HG03469 (cell line): ENCODE measurements around the gene OR4C12.
"Not testable (repeated sequence)": the region's sequence is repeated elsewhere in the genome, so short reads cannot be mapped to it uniquely, and the experiment has no call there.

Experiments
- ATAC-seq: cut with Tn5 transposase; IDR thresholded peaks from one replicate; pipeline ENCODE4 v1.9.1; 2021; ENCODE audit warnings: mild to moderate bottlenecking, moderate library complexity, moderate number of reproducible peaks; ENCODE audit not compliant: unreplicated experiment

Gene OR4C12

DNA sequence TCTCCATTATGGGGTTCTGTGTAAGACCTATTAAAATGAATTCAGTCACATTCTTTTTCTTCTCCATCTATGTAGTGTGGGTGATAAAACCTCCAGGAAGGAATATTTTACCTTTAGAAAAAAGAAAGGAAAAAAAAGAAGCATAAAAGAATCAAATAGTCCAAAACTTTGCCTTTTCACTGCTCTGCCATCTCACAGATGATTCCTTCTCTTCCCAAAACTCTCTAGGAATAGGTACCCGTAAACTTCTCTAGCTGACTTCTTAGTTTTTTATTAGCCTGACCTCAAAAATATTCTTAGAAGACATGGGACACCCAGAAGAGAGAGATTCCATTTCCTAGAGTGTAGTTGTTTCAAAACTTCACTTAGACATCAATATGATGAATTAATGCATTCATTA is at the start of gene OR4C12:
Gene OR4C12 (minus strand): TSS at position 101 of the 400 bp plus-strand sequence. CDS start 34 bp downstream, at position 67.
- ATAC-seq = not testable (repeated sequence)

DNA sequence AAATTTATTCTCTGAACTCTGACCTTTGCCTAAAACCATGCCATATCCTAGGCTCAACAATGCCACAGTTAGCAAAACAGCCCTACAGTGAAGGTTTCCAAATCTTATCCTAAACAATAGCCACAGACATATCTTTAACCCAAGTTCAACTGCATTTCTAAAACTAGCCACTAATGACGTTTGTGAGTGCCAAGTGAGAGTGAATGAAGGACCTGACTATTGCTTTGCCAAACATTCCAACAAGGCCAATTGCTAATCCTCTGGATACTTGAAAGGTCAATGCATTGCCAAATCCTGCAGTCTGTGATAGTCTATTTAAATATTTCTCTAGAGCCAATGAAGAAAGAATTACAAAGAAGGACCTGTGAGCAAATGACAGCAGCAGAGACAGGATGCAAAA is 47.9 kb upstream of the OR4C12 start:
- no peak for ATAC-seq

DNA sequence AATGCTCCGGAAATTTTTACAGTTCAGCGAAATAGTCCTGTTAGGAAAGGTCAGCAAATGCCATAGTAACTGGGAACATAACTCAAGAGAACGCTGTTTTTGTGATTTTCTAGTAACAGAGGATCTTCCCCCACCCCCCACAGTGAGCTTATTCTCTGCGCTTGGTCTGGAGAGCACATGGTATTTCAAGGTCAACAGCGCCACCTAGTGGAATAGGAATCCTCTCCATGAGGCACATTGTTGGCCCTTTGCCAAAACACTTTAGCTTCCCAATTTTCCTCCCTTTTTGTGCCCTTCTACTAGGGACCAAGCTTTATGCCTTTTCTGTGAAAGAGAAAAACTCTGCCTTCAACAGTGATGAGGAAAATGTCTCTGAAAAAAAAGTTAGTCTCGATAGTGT is 13.2 kb upstream of the OR4C12 start:
- ATAC-seq = no peak

DNA sequence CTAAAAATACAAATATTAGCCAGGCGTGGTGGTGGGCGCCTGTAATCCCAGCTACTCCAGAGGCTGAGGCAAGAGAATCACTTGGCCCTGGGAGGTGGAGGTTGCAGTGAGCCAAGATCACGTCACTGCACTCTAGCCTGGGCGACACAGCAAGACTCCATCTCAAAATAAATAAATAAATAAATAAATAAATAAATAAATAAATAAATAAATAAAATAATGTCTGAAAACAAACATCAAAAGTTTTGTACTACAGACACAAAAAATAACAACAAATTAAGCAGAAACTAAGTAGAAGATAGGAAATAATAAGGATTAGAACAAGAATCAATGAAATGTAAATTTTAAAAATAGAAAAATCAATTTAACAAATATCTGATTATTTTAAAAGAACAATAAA is 8.9 kb downstream of the OR4C12 start:
- not testable (repeated sequence) for ATAC-seq

DNA sequence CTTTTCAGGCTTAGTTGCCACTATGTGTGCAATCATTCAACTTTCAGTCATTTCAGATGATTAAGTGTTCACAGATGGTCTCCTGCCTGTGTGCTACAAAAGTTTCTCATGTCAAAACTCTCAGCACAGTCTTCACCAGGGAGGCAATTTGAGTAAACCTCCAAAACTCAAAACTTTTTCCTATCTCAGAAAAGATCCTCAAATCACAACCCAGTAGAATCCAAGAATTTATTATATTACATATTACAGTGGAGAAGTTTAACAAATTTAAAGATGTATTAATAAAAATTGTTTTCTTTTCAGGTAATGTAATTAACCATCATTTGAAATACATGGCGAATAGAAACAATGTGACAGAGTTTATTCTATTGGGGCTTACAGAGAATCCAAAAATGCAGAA is 30.2 kb downstream of the OR4C12 start, which contains the start of gene OR4C13:
Gene OR4C13 (plus strand): TSS at position 301 of the 400 bp plus-strand sequence. CDS start 32 bp downstream, at position 333.
- no peak for ATAC-seq

DNA sequence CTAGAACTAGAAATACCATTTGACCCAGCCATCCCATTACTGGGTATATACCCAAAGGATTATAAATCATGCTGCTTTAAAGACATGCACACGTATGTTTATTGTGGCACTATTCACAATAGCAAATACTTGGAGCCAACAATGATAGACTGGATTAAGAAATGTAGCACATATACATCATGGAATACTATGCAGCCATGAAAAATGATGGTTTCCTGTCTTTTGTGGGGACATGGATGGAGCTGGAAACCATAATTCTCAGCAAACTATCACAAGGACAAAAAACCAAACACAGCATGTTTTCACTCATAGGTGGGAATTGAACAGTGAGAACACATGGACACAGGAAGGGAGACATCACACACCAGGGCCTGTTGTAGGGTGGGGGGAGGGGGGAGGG is 33.6 kb downstream of the OR4C12 start:
- ATAC-seq = not testable (repeated sequence)
